Right ventricle myocardium superior (tissue), 1 donor: ENCODE results near the gene ULBP1. TPM values are rescaled to one million over a fixed set of nuclear protein-coding genes. Genes with fewer than 3 reads are reported as not detected.
"Not testable (repeated sequence)": the region's sequence is repeated elsewhere in the genome, so short reads cannot be mapped to it uniquely, and the experiment has no call there.

Experiments
- ATAC-seq: fragments of 200-7000 bp; cut with Tn5 transposase; one replicate; pipeline ENCODE4 v1.9.1; 2020; ENCODE audit warnings: mild to moderate bottlenecking; ENCODE audit not compliant: poor library complexity
- DNase-seq: peaks from one replicate; pipeline ENCODE4 v3.0.0-alpha.2; 2020
- intact Hi-C: fragments of 100-400 bp; cut with DNase I; formaldehyde crosslinking; loops from one replicate; pipeline ENCODE4 v1.11.2; 2022
- long read RNA-seq: library from polyadenylated mRNA; unstranded; transcript quantifications from one replicate; pipeline ENCODE4 v2.0.0, GENCODE V29; 2021
- total RNA-seq: library from RNA; stranded (reverse); fragmentation: NEBNext Ultra II Directional; extraction: Animal tissue kit (Norgen Biotek cat#: 25700); gene quantifications from one replicate; pipeline ENCODE4 v1.2.1, GENCODE V29; 2021
- donor health status: DM: no; HTN: yes; CAD: no; lungs with severe emphysema.

The ULBP1 gene
- 0.13 TPM for total RNA-seq
- long read RNA-seq = 0 reads

- ATAC-seq = peak; percentile 98
- peak; percentile 95 for DNase-seq
- intact Hi-C loops = no loop called here
These were observed at the start of gene ULBP1 for GRCh38 chr6:149963462-149964307. Gene ULBP1 (plus strand): TSS chr6:149963943. CDS start chr6:149964050, 107 bp downstream.

DNA sequence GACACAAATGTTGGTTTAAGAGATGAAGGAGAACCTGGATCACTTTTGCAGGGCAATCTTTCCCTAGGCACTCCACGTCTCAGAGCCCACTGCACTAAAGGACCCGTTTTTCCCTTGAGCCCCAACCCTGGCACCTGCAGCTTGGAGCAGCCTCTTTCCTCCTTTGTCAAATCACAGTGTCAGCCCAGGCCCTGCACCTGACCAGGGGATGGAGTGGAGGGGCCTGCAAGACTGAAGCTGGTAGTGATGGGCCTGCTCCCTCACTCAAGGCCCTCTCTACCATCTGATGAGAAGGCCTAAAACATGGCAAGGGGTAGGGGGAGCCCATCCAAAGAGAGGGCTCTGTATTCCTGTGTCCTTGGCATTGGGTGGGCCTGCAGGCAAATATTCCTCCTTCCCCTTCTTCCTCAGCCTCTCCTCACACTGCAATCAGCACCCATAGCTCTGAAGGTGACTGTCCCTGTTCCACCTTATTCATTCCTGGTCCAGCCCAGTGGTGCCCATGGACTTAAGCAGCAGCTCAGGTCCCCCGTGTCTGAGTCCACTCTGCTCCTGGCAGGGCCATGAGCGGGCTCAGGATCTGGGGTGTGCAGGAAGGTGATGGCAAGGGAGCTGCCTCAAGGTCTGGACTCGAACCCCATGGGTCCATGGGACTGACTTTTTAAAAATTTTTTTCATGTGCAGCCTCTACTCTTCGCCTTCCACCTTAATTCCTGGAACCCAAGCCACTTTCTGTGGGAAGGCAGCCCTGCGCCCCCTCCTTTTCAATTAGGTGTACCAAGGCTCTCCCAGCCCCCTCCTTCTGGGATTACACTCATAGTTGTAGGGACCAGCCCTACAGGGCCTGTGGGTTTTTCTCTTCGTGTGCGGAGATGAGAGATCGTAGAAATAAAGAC, 47.5 kb upstream of the ULBP1 start:
- DNase-seq (no peak), ATAC-seq (no peak)
- intact Hi-C loops = no loop called here

DNA sequence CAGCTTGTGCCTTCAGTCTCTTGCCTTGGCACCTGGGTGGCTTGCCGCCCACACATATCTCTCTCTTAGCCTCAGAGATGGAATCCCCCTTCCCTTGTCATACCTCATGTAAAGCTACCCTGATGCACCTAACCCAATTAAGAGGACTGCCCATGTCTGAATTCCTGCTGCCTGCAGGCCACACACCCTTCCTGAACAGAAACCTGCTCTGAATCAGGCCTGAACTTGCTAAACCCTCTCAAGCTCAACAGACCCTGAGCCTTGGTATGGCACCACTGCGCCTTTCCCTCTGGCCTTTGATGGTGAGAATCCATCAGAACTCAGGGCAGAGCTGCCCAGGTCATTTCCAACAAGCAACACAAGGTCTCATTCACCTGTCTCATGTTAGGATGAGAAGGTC, 46.1 kb upstream of the ULBP1 start:
- ATAC-seq (no peak), DNase-seq (no peak)
- intact Hi-C loops = no loop called here

GRCh38 chr6:149918151-149918905, 45.4 kb upstream of the ULBP1 start:
- DNase-seq (no peak), ATAC-seq (no peak)
- intact Hi-C loops = no loop called here

DNA sequence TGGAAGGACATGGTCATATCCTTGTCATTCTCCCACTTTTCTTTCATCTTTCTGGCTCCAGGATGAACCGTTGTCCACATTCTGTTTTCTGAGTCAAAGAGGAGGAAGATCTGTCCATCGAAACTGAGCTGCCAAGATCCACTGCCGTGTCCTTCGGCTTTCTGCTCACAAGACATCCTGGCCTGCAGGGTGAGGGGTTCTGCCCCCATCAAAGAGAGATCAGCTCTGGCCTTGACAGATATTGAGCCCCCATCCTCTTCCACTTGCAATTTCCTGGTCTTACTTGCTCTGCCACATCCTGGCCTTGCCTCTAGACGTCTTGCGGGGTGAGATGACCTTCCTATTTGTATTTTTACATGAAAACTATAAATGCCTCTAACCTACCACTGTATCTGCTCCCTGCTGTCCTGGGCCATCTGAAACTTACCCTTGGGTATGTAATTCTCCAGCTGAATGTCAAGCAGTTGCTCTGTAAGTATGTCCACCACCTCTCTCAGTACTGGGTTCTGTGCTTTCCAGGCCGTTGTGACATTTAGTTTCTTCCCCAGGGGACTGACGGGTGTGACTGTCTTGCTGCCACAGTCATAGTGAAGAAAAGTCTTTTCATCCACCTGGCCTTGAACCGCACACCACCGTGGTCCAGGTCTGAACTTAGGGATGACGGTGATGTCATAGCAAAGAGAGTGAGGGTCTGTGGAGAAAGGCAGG, 44.5 kb upstream of the ULBP1 start:
- ATAC-seq, DNase-seq, intact Hi-C loops: not testable (repeated sequence)

DNA sequence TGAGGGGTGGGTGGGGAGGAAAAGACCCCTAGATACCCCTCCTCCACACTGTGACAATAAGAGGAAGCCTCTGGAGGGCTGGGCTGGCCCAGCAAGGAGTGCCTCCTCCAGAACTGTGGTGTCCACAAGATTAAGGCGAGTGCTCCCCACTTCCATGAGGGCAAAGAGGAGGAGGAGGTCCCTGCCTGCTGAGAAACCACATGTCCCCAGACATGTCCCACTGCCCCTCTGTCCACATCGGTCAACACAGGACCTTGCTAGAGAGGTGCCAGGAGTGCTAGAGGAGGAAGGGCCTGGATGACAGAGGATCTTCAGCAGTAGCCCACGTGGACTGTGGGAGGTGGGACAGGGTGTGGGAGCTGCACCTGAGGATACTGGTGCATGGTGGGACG, 43.9 kb upstream of the ULBP1 start:
- DNase-seq = no peak
- ATAC-seq = no peak
- intact Hi-C loops = loop anchor here (5.0 to 10.0 kb wide), 3 partner anchors 83 to 365 kb away; no protein-coding TSS in a partner anchor

- DNase-seq (no peak), ATAC-seq (no peak)
- intact Hi-C loops = loop anchor here (5.0 to 10.0 kb wide), 3 partner anchors 84 to 367 kb away; no protein-coding TSS in a partner anchor
These were observed 42.4 kb upstream of the ULBP1 start for GRCh38 chr6:149921361-149921760.

GRCh38 chr6:149922091-149922490, 41.7 kb upstream of the ULBP1 start:
- ATAC-seq, DNase-seq: not testable (repeated sequence)
- intact Hi-C loops = loop anchor here (5.0 to 10.0 kb wide), 3 partner anchors 85 to 367 kb away; no protein-coding TSS in a partner anchor

GRCh38 chr6:149922642-149923326, 41.0 kb upstream of the ULBP1 start, which contains the start of gene RAET1G:
Gene RAET1G (minus strand): TSS chr6:149923121. CDS start chr6:149923010, 111 bp downstream.
- peak; percentile 89 for ATAC-seq

DNA sequence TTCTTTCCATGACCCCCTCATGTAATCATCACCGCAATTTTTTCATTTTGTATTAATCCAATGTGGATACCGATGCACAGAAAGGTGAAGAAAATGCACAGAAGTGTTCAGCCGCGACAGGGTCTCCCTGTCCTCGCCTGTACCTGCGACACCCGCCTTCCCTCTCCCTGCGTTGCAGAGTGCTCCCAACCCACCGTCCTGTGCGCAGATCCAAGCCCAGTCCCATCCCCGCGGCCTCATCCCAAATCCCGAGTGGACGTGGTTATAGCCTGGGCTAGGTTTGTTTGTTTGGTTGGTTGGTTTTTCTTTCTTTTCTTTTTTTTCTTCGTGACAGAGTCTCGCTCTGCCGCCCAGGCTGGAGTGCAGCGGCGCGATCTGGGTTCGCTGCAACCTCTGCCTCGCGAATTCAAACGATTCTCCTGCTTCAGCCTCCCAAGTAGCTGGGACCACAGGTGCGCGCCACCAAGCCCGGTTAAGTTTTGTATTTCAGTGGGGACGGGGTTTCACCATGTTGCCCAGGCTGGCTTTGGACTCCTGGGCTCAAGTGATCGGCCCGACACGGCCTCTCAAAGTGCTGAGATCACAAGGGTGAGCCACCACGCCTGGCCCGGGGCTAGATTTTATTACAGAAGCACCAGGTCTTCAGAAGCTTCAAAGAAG, 40.3 kb upstream of the ULBP1 start:
- ATAC-seq = no peak
- DNase-seq = no peak
- intact Hi-C loops = loop anchor here (5.0 to 10.0 kb wide), 3 partner anchors 86 to 369 kb away; no protein-coding TSS in a partner anchor

More at GRCh38 chr6:149922642-149923326, 41.0 kb upstream of the ULBP1 start, which contains the start of gene RAET1G:
- intact Hi-C loops = loop anchor here (5.0 to 10.0 kb wide), 3 partner anchors 85 to 368 kb away; no protein-coding TSS in a partner anchor
- DNase-seq = peak; percentile 93

DNA sequence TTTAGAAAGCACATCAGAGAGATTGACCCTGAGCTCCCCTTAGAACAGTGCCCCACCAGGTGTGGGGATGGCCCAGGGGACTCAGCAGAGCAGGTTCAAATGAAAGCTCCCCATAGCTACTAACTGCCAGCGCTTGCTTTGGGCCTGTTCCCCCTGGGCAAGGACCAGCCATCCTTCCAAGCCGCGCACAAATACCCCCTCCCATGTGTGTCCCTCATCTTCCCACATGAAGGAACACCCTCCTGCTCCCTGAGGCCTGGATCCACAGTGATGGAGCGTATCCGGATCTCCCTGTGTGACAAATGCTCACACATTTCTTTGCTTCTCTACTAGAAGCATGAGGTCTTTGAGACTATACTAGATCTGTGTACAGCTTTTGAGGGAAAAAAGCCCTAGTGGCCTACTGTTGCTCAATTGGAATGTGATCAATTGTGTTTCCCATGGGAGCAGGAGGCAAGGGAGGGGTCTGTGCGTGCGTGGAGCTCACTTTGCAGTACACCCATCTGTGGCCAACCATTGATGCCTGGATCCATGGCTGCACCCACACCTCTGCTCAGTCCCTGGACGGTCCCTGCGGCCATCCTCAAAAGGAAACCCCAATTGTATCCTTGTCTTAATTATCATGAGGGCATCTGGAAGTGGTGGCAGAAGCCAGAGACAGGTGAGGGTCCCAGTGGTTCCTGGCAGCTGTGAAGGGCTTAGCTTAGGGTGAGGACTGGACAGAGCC, 39.4 kb upstream of the ULBP1 start:
- intact Hi-C loops = loop anchor here (5.0 to 10.0 kb wide), 3 partner anchors 87 to 370 kb away; no protein-coding TSS in a partner anchor
- ATAC-seq (no peak), DNase-seq (no peak)

DNA sequence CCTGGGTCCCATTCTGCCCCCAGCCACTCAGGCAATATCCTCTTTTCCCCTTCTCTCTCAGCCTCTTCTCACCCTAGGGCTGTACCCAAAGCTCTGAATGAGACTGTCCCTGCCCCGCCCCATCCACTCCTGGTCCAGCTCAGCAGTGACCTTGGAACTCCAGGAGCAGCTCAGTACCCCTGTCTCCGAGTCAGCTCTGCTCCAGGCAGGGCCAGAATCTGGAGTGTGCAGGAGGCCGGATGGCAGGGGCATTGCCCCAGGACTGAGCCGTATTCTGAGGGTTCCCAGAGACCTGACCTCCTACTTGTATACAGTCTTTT, 38.9 kb upstream of the ULBP1 start:
- ATAC-seq = no peak
- DNase-seq = no peak
- intact Hi-C loops = loop anchor here (5.0 to 10.0 kb wide), 3 partner anchors 88 to 370 kb away; no protein-coding TSS in a partner anchor

DNA sequence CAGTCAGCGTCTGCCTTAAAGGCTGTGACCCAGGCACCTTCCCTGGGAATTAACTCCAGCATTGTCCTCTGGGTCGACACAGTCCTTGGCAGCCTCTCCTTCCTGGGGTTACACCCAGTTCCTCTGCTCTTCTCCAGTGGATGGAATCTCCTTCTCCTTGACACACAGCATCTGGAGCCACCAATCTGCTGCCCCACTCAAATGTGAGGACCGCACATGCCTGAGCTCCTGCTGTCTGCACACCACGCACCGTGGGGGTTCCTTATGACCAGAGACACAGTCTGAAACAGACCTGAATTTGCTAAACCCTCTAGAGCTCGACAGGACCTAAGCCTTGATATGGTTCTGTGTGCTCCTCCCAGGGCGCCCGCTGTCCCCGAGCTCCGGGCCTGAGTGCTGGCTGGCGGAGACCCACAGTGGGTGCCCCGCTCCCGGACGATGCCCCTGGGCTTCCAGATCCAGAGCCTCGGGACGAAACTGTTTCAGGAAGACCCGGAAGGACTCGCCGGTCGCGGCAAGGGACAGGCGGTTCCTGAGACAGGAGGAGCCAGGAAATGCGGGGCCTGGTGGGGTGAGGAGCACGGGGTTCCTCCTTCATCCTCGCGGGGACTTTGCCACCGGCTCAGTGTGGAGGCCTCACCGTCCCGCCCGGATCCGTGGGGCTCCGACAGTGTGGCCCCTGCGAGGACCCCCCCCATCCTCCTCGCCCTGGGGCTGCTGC, 38.3 kb upstream of the ULBP1 start:
- ATAC-seq = peak; percentile 55
- intact Hi-C loops = loop anchor here (10.0 kb wide), 2 partner anchors 201 to 371 kb away; no protein-coding TSS in a partner anchor
- peak; percentile 59 for DNase-seq

DNA sequence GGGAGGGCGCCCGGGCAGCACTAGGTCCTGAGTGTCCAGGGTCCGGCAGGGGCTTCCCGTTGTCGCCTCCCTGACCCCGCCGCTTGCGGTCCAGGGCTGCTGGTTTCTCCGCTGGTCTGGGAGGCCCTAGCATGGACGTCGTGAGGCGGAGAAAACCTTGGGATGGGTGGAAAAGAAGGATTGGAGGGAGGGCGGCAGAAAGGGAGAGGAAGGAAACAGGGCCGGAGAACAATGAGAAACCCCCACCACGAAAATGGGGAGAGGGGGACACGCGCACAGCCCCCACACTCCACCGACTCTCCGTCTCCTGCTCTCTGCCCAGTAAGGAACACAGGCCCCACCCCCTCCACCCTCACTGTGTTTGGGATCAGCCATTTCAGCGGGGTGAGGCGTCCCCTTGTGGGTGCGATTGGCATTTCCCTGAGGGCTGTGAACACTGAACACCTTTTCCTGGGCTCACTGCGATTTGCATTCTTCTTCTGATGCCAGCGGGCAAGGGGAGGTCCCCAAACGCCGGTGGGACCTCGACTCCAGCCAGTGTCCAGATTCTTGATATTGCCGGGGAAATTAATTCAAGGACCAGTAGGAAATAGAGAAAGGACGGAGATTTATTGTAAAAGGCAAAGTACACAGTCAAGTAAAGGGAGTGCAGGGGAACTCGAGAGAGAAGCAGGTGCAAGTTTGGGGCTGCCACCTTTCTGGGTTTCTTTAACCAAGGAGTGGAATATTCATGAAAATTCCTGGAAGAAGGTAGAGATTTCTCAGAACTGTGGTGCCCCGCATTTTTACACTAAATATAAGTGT, 37.6 kb upstream of the ULBP1 start:
- intact Hi-C loops = loop anchor here (10.0 kb wide), 2 partner anchors 201 to 371 kb away; no protein-coding TSS in a partner anchor
- ATAC-seq (peak; percentile 94), DNase-seq (peak; percentile 94)
